HG03103 (cell line): Measurements from ENCODE around the gene ZNF24.

ENCODE experiments used
- ATAC-seq: cut with Tn5 transposase; IDR thresholded peaks from one replicate; pipeline ENCODE4 v1.9.1; 2021; ENCODE audit warnings: low read depth; ENCODE audit not compliant: unreplicated experiment

Gene ZNF24

DNA sequence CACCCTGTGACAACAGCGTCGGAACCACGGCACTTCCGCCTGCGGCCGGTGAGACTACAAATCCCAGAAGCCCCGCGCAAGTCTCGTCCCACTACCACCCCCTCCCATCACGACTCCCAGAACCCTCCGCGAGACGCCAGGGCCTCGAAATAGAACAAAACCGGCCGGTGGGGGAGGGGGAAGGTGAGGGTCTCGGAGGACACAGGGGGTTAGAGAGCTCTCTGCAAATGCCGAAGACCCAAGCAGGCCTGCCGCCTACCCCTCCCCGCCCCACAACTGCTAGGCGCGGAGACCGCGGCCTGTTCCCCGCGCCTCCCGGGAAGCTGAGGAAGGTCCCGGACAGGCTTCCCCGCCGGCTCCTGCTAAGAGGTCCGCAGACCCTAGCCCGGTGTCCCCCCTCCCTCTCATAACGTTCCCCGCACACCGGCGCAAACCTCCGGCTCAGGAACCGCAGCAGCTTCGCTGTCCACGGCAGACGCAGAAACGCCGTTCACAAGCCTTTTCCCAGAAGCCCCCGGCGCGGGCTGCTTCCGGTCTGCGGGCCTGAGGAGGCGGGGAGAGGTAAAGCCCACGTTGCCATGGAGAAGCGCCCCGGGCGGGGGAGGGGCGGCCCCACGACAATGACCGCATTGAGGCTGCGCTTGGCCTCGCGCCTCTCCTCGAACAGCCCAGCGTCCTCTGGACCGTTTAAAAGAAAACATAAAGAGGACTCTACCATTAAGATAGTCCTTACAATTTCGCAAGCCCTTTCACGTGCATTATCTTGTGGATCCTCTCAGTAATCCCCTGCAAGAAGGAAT lies at the start of gene ZNF24:
ZNF24 (minus strand) TSS at position 485 of the 800 bp plus-strand sequence. CDS start 3,770 bp downstream, outside the sequence.
- peak; percentile 92 for ATAC-seq

DNA sequence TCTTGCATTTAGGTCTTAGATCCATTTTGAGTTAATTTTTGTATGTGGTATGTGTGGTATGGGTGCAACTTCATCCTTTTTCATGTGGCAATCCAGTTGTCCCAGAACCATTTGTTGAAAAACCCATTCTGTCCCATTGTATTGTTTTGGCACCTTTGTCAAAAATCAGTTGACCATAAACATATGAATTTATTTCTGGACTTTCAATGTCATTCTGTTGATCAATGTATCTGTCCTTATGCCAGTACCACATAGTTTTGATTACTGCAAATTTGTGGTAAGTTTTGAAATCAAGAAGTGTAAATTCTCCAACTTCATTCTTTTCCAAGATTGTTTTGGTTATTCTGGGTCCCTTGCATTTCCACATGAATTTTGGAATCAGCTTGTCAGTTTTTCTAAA lies 49.5 kb upstream of the ZNF24 start:
- no peak for ATAC-seq

DNA sequence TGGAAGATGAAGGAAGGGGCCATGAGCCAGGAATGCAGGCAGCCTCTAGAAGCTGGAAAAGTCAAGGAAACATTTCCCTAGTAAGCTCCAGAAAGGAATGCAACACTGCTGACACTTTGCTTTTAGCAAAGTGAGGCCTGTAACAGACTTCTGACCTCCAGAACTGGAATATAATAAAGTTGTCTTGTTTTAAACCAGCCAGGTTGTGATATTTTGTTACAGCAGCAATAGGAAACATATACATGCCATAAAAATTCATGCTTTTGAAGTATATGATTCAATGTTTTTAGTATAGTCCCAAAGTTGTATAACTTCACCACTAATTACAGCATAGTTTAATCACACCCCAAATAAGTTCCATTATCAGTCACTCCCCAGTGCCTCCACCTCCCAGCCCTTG lies 48.2 kb upstream of the ZNF24 start:
- no peak for ATAC-seq

DNA sequence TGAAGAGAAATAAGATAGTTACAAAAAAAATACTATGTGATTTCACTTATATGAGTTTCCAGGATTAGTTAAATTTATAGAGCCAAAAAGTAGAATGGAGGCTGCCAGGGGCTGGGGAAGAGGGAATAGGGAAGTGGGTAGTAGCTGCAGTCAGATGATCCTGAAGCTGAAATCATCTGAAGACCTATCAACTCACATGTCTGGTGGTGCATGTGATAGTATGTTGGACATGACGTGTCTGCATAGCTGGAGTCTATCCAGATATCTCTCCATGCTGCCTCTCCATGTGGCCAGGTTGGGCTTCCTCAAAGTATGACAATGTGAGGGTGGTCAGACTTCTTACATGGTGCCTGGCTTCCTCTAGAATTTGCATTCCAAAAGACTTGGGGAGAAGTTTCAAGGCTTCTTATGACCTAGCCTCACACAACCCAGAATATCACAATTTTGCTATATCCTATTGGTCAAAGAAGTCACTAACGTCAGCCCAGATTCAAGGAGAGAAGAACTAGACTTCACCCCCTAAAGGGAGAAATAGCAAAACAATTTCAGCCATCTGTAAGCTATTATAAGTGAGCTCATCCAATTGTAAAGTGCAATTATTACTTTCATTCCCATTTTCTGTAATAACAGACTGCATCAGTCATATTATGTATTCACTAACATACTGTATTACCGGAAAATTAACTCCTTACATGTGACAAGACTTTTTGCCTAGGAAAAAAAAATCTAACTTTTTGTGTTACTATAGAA lies 46.9 kb upstream of the ZNF24 start:
- no peak for ATAC-seq

DNA sequence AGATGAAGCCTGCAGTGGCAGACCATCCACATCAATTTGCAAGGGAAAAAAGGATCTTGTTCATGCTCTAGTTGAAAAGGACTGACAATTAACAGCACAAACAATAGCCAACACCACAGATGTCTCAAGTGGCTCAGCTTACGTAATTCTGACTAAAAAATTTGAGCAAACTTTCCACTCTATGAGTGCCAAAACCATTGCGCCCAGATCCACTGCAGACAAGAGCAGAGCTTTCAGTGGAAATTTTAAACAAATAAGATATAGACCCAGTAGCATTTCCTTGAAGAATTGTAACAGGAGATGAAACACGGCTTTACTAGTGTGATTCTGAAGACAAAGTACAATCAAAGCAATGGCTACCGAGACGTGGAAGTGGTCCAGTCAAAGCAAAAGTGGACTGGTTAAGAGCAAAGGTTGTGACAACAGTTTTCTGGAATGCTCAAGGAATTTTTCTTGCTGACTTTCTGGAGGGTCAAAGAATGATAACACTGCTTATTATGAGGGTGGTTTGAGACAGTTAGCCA lies 44.9 kb upstream of the ZNF24 start:
- ATAC-seq: no peak

DNA sequence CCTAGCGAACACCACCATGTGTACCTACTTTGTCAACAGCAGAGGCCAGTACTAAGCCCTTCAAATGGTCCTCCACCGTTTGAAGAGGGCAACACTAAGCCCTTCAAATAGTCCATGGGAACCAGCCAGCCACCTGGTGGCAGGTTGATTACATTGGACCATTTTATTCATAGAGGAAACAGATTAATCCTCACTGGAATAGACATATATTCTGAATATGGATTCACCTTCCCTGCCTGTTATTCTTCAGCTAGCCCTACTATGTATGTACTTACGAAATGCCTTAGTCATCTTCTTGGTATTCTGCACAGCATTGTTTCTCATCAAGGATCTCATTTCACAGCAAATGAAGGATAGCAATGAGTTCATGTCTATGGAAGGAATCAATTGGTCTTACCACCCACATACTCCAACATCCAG lies 42.9 kb upstream of the ZNF24 start:
- ATAC-seq: peak; percentile 14

DNA sequence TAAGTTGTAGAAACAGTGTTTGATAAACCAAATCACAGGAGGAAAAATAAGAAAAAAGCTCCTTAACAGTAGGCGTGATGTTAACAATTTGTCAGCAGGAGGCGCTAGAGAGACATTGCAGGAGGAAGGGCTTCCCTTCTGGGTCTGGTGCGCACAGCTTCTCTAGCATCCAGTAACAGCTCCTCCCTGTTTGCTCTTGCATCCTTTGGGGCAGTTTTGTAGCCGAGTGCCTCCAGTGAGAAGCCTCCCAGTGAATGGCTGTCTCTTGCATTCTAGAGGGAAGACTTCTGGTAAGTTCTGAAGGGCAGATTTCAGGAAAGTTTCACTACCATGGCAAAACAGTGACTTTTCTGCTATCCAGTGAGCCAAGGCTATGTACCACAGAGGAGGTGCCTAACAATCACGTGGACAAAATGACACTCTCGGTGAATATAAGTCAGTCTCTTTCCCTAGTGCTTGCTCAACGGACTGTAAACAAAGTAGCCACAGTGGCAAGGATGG lies 42.4 kb upstream of the ZNF24 start:
- ATAC-seq: peak; percentile 85

DNA sequence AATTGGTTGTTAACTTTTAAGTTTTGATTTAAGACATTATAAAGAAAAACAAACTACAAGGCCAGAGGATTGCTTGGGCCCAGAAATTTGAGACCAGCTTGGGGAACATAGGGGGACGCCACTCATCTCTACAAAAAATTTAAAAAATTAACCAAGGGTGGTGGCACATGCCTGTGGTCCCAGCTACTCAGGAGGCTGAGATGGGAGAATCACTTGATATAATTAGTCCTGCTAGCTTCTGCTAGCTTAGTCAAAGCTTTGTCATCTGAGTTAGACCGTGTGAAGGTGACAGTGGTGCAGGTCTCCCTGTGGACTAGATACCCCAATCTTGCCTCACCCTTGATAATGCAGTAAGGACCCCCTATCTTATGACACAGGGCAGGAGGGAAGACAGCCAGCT lies 38.9 kb upstream of the ZNF24 start:
- ATAC-seq: no peak

DNA sequence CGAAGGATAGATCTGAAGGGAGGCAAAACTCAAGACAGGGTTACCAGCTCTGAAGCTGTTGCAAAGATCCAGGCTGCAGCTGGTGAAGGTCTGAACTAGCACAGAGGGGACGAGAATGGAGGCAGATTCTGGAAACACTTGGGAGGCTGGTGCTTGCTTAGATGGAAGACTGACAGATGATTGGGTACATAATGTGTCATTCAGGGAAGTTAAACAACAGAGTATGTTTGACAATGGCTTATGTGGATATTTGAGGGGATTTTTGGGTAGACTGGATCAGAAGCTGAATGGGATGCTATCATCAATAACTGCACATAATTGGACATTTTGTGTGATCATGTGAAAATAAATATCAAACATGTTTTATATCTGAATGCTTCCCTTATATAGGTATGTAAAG lies 35.2 kb upstream of the ZNF24 start:
- ATAC-seq: no peak

DNA sequence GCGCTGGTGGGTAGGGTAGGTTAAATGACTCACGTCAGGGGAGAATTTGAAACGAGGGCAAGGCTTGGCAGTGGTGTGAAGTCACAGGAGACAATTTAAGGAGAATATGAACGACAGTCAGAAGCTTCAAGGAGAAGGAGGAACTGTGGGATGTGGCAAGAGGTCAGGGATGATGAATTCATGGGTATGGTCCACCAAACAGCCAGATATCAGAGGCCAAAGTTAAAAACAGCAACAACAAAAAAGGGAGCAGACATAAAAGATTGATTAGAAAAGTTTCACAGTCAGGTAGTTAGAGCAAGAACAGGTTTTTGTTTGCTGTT lies 34.3 kb upstream of the ZNF24 start:
- ATAC-seq: no peak

DNA sequence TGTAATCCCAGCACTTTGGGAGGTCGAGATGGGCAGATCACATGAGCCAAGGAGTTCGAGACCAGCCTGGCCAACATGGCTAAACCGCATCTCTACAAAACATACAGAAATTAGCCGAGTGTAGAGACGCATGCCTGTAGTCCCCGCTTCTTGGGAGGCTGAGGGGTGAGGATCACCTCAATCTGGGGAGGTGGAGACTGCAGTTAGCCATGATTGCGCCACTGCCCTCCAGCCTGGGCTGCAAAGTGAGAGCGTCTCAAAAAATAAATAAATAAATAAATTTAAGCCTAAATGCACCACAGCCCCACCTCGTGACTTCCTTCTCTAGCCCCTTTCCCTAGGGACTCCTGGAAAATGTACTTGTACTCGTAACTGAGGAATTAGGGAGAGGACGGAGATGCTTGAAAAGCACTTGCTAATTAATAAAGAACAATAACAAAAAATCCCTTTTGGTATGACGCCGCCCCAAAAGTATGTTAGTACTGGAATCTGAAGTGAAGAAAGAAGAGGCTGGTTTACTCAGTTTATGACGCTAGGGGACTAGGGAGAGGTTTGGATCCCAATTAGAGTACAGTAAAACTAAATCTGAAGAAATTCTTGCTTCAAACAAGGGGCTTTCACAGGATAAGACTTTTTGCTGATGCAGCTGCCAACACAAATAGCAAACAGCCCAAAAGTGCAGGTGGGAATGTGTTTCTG lies 33.8 kb upstream of the ZNF24 start:
- ATAC-seq: no peak

DNA sequence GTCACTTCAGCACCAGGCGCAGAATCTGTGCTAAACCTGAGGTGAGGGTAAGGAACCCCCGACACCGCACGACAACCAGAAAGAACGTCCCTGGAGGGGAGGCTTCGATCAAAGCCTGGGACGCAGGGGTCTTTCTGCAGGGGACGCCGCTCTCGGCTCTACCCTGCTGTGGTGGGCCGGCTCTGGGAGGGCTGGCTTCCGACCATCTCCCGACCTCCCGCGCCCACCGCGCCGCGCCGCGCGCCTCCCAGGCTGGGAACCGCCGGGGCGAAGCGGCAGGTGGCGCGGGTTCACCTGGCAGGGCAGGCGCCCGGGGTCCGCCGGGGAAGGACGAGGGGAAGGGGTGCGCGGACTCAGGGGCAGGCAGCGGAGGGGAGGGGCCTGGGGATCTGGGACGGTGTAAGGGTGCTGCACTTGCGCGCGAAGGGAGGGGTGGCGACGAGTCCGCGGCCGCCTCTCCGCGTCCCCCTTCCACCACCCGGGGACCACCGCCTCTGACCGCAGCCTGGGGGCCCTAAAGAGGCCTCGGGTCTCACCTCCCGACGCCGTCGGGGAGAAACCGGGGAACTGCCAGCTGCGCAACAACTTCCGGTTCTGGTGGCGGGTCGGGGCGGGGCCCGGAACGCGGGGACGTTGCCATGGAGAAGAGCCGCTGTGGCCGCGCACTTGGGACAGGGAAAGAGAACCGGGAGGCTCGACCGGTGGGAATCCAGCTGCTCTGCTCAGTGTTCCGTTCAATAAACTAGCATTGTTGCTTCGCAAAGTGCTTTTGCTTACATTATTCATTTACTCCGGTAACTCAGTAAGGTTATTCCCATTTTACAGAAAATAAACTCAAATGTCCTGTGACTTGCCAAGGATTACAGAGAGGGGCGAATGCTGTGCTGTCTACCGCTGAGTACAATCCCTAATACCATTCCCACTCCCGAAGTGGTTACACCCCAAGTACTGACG lies 32.8 kb upstream of the ZNF24 start, which contains the start of gene ZNF396:
ZNF396 (minus strand) TSS at position 596 of the 954 bp plus-strand sequence. CDS start 3,045 bp downstream, outside the sequence.
- ATAC-seq: peak; percentile 67

DNA sequence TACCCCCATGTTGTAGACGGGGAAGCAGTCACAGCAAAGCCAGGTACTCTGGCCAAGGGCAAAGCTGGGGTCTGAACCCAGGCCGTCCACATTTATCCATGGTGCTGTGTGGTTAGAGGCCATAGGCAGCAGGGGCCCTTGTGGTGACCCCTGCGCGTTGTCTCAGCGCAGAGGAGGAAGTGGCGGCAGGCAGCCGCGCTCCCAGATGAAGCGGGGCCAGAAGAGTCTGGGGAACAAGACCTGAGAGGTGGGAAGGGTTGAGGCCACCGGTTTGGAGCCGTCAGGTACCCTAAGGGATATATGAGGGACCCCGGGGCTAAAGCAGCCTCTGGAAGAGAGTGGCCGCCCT lies 32.1 kb upstream of the ZNF24 start:
- ATAC-seq: peak; percentile 51

DNA sequence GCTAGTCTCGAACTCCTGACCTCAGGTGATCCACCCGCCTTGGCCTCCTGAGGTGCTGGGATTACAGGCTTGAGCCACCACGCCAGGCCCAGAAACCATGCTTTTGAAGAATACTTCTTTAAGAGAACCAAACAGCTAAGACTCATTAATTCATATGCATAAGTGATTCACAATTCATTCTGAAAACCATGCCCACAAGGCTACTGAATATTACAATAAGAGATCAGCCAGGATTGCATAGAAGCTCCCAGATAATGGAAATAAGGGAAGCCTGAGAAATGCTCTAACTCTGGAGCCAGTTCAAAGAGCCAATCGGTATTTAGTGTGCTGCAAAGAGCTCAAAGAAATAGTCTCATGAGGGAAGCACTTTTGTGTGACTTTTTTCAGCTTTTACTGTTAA lies 30.5 kb upstream of the ZNF24 start:
- no peak for ATAC-seq

DNA sequence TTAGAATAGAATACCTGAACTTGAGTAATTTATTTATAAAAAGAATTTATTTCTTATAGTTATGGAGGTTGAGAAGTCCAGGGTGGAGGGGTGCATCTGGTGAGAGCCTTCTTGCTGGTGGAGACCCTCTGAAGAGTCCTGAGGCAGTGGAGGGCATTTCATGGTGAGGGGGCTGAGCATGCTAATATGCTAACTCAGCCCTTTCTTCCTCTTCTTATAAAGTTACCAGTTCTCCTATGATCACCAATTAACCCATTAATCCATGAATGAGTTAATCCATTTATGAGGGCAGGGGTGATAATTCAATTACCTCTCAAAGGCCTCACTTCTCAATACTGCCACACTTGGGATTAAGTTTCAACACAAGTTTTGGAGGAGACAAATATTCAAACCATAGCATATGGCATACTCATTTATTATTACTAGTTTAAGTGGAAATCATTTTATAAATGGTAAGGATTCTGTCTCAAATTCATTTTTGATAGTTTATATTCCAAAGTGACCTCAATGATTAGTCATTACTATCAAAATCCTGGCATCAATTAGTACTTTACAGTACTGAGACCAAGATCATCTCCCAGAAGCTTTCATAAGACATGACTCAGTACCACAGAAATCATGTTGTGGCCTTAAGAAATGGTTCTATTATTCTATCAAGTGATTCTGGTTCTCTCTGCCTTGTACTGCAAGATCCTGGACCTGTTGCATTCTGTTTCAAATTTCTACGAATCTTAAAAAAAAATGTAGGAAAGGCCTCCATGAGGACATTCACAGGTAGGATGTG lies 27.4 kb upstream of the ZNF24 start:
- no peak for ATAC-seq

DNA sequence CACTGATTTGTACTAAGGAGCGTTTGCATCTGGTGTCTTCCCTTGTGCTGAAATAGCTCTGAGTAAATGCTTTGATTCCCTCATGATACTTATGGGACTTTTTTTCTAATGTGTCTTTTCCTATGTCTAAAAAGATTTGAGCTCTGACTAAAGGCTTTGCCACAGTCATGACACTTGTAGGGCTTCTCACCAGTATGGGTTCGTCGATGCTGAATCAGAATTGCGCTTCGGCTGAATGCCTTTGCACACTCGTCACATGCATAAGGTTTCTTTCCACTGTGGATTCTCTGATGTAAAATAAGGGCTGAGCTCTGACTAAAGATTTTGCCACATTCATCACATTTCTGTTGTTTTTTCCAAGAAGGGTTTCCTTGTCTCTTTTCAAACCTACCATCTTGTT lies 24.9 kb upstream of the ZNF24 start:
- ATAC-seq: no peak

DNA sequence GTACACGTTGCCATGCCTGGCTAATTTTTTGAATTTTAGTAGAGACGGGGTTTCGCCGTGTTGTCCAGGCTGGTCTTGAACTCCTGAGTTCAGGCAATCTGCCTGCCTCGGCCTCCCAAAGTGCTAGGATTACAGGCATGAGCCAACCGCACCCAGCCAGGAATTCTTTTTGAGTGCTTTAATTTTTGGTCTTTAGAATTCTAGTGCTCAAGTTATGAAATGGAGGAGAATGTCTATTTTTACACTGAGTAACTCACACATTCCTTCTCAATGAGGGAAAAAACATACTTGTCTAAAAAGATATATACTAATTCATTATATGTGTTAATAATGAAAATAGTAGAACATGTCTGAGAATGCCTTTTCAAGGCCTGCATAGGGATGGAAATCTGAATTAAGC lies 24.4 kb upstream of the ZNF24 start:
- ATAC-seq: no peak

DNA sequence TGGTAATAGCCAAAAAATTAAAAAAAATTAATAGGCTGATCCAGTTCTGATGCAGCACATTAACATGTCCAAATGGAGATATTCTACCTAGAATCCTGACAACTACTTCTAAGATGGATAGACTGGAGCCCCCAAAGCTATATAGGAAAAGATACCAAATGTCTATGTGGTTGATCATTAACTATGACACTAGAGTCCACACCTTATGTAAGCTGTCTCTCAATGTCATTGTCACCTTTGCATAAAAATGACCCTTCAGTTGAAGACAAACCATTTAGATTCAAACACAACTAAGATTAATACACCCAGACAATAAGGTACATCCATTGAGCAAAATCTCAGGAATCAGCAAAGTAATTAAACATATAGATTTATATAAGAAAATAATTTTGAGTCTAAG lies 18.3 kb upstream of the ZNF24 start:
- no peak for ATAC-seq
